A673 (cell line): ENCODE measurements around the gene RPN1.

Experiments used
- EZH2 ChIP-seq: fragments of 200-600 bp; sonication (generic); IDR thresholded peaks from 2 replicates; pipeline ENCODE4 v1.6.1; 2017; ENCODE audit warnings: borderline replicate concordance, low read depth, mild to moderate bottlenecking, mixed read lengths, antibody characterized with exemption, low read length; ENCODE audit not compliant: poor library complexity, severe bottlenecking
- TF ChIP-seq, protein P1 (sequence below): fragments of 300-800, 200-600 bp; sonication (generic); conservative IDR thresholded peaks from 2 replicates; pipeline ENCODE4 v1.5.1; 2017; ENCODE audit warnings: low read depth, mild to moderate bottlenecking, antibody characterized with exemption, low read length, moderate library complexity, mixed read lengths

DNA sequence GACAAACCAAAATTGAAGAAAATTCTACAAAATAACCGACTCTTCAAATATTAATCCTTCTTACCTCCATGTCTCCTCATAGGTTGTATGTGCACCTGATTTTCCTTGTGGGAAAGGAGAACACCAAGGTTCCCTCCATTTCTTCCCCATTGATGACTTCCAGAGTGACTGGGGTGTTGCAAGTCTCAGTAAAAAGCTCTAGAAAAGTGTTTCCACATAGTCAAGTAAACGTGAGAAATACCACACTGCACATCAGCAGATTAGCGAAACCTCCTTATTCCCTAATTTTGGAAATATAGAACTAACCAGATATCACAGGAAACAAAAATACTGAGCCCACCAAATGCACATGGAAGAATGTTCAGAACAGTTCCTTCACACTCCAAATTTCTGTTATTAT, 4.9 kb upstream of the RPN1 start:
- TF ChIP-seq, protein P1, sequence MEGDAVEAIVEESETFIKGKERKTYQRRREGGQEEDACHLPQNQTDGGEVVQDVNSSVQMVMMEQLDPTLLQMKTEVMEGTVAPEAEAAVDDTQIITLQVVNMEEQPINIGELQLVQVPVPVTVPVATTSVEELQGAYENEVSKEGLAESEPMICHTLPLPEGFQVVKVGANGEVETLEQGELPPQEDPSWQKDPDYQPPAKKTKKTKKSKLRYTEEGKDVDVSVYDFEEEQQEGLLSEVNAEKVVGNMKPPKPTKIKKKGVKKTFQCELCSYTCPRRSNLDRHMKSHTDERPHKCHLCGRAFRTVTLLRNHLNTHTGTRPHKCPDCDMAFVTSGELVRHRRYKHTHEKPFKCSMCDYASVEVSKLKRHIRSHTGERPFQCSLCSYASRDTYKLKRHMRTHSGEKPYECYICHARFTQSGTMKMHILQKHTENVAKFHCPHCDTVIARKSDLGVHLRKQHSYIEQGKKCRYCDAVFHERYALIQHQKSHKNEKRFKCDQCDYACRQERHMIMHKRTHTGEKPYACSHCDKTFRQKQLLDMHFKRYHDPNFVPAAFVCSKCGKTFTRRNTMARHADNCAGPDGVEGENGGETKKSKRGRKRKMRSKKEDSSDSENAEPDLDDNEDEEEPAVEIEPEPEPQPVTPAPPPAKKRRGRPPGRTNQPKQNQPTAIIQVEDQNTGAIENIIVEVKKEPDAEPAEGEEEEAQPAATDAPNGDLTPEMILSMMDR: no peak
- no peak for TF ChIP-seq EZH2
